Spleen (tissue), 7 donors: ENCODE measurements around the gene LMOD1.

Source experiments
- POLR2A ChIP-seq, 3 donors: fragments of 450-650 bp; IDR thresholded peaks; one replicate each; pipeline ENCODE4 v1.5.1; 2017; ENCODE audit warnings: antibody characterized with exemption in 3 of 3, mild to moderate bottlenecking in 1 of 3
- POLR2AphosphoS5 ChIP-seq, 3 donors: sonication (generic); formaldehyde crosslinking; IDR thresholded peaks; one replicate each; pipeline ENCODE4 v1.5.1; 2017; ENCODE audit warnings: antibody characterized with exemption in 3 of 3
- TF ChIP-seq, protein P1 (sequence below), 11 experiments: fragments of 200-600 bp in 7 of 11; fragments of 450-650 bp in 4 of 11; sonication (generic) in 4 of 11; IDR thresholded peaks in 8 of 11; conservative IDR thresholded peaks in 3 of 11; 1 replicate in 7 of 11; 2 replicates in 4 of 11; pipeline versions ENCODE4 v1.4.0 to v1.8.0; 2016 to 2021; ENCODE audit warnings: antibody characterized with exemption in 11 of 11, inconsistent platforms in 4 of 11, mild to moderate bottlenecking in 1 of 11
- donor health status: DM: no; HTN: no; CAD: no; lungs with moderate emphysema.
- donor health status: DM: no; HTN: no; CAD: no.
- donor health status: DM: no; HTN: no; CAD: no.

DNA sequence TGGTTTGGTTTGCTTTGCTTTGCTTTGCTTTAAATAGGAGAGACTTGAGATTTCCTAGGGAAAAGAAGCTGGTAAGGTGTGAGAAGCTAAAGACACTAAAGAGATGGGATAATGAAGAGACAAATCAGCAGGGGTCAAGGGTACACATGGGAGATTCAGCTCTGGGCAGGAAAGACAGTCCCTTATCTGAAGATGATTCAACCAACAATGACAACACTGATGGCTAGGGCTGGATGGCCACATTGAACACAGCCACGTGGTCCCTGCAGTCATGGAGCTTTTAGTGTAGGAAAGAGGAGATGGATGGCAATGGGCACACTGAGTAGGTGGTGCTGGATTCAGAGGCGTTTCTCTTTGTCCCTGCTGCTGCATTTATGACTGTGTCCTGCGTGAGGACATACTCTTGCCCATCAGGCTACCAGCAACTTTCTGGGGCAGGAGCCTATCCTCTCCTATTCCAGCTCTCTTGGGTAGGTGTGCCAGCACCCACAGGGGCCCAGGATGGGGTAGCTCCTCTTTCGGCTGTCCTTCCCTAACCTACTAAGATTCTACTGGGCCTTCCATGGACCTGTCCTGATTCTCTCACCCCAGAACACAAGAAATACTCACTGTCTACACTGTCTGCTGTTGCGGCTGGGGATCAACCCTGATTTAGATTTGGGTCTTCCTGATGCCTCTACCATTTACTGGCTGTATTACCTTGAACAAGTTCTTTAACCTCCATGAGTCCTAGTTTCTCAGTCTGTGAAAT lies 59.1 kb downstream of the LMOD1 start:
- TF ChIP-seq POLR2A (IDR thresholded peaks at IDR 0.05) (no peak), POLR2AphosphoS5 (IDR thresholded peaks at IDR 0.05) (no peak)
- TF ChIP-seq, protein P1, sequence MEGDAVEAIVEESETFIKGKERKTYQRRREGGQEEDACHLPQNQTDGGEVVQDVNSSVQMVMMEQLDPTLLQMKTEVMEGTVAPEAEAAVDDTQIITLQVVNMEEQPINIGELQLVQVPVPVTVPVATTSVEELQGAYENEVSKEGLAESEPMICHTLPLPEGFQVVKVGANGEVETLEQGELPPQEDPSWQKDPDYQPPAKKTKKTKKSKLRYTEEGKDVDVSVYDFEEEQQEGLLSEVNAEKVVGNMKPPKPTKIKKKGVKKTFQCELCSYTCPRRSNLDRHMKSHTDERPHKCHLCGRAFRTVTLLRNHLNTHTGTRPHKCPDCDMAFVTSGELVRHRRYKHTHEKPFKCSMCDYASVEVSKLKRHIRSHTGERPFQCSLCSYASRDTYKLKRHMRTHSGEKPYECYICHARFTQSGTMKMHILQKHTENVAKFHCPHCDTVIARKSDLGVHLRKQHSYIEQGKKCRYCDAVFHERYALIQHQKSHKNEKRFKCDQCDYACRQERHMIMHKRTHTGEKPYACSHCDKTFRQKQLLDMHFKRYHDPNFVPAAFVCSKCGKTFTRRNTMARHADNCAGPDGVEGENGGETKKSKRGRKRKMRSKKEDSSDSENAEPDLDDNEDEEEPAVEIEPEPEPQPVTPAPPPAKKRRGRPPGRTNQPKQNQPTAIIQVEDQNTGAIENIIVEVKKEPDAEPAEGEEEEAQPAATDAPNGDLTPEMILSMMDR (IDR thresholded peaks at IDR 0.05 in 8 of 11, conservative IDR thresholded peaks at IDR 0.05 in 3 of 11) = no peak
